CD4-positive, alpha-beta T cell treated with Interleukin-12 subunit alpha and Interleukin-12 subunit beta, for 1 hour (primary cell): ENCODE results near the gene C16orf86.

ENCODE experiments used
- DNase-seq: peaks from one replicate; pipeline ENCODE4 v3.0.0-alpha.2; 2020

The C16orf86 gene

DNA sequence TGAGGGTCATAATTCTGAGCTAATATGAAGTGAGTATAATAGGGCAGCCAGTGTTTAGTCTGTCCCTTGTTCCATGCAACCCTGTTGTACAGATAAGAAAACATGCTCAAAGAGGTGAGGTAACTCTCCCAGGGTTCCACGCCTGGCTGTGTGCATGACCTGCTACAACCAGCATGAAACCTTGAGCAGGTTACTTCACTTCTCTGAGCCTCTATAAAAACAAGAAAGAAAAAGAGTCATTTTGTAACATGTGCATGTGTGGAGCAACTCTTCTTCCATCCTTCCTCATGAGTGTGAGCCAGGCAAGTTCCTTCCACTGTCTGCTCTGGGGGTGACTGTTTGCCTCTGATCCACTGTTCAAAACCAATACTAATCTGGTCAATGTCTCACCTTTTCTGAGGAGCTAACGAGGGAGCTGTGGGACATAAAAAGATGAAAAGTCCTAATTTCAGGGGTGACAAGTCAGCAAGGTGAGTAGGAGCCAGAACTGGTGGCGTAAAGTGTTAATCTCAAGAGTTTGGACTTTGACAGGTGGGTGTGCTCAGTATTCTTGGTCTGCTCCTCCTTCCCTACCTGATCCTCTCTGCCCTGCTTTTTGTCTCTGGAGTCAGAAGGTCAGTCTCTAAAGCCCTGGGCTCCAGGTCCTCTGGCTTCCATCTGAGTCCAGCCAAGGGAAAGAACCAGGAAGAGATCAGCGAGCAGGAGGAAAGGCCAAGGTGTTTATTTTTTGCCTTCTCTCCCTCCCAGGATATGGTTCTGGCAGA, 31.0 kb downstream of the C16orf86 start:
- no peak for DNase-seq

GRCh38 chr16:67699265-67699664, 32.7 kb downstream of the C16orf86 start:
- DNase-seq: no peak

DNA sequence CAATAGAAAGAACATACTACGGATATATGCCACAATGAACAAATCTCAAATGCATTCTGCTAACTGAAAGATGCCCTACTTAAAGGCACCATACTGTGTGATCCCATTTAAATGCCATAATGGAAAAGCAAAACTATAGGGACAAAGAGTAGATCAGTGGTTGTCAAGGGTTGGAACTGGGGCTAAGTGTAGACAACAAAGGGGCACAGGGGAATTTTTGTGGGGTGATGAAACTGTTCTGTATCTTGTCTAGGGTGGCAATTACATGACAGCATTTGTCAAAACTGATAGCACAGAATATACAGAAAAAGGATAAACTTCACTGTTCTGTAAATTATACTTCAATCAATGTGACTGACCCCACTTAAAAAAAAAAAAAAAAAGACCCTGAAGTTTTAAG, 34.8 kb downstream of the C16orf86 start:
- no peak for DNase-seq

DNA sequence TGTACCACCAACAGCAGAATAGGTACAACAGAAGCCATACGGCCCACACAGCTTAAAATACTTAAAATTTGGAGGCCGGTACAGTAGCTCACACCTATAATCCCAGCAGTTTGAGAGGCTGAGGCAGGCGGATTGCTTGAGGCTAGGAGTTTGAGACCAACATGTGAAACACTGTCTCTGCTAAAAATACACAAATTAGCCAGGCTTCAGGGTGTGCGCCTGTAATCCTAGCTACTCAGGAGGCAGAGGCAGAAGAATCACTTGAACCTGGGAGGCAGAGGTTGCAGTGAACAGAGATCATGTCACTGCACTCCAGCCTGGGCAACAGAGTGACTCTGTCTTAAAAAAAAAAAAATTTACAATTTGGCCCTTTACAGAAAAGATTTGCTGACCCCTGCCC, 35.5 kb downstream of the C16orf86 start:
- no peak for DNase-seq

DNA sequence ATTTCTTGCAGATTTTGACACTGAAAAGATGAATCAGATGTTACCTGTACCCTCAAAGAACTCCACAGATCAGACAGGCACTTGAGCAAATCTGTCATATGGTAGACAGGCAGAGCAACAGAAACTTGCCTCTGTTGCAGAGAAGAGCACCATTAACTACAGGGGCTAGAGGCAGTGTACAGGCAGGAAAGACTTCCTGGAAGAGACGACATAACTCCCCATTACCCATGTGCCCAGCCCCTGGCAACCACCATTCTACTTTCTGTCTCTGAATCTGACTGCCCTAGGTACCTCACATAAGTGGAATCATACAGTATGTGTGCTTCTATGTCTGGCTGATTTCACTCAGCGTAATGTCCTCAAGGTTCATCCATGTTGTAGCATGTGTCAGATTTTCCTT, 37.0 kb downstream of the C16orf86 start:
- peak; percentile 12 for DNase-seq

DNA sequence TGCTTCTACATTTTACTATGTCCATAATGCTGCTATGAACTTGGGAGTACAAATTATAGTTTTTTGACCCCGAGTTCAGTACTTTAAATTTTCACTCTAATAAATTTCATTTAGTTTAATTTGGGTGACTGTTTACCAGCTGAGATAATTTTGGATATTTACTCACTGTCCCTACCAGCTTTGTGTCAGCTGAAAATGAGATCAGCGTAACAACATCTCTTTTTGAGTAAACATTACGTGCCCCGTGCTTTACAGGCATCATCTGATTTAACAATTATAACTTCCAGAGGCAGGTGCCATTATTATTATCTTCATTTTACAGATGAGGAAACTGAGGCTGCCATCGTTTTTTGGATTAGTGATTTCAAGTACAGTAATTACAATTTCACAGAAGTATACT, 37.5 kb downstream of the C16orf86 start:
- DNase-seq: no peak

DNA sequence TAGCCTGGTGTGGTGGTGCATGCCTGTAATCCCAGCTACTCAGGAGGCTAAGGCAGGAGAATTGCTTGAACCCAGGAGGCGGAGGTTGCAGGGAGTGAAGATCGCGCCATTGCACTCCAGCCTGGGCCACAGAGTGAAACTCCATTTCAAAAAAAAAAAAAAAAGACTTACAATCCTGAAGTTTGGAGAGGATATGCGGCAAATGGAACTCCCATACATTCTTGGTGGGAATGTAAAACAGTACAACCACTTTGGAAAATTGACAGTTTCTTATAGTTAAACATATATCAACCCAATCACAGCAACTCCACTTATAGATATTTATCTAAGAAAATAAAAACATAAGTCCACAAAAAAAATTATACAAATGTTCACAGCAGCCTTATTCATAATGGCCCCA, 40.6 kb downstream of the C16orf86 start:
- no peak for DNase-seq

DNA sequence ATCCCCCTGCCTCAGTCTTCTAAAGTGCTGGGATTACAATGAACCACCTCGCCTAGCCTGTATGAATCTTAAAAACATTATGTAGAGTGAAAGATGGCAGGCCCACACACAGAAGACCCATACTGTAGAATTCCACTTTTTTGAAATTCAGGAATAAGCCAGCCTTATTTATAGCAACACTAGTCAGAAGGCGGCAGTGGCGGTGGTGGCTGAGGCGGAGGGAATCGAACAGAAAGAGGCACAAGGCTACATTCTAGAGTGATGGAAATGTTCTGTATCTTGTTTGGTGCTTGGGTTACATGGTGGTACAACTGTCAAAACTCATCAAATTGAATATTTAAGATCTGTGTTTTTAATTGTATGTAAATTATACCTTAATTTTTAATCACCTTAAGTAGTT, 41.2 kb downstream of the C16orf86 start:
- DNase-seq: no peak

DNA sequence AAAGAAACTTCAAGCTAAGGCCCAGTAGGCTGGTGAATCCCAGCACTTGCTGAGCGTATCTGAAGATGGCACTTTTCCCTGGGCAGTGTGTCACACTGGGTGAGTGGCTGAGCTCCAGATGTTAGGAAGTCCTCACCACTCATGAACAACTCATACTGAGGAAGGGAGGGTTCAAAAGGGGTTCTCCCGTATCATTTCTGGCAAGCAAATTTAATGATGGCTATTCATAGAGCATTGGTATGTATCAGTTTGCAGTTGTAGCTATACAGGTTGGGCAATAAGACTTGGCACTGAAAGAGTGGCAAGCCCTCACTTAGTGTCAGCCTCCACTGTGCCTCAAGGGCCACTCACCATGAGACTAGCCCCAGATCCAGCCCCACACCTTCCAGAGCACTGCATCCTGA, 41.8 kb downstream of the C16orf86 start:
- no peak for DNase-seq

DNA sequence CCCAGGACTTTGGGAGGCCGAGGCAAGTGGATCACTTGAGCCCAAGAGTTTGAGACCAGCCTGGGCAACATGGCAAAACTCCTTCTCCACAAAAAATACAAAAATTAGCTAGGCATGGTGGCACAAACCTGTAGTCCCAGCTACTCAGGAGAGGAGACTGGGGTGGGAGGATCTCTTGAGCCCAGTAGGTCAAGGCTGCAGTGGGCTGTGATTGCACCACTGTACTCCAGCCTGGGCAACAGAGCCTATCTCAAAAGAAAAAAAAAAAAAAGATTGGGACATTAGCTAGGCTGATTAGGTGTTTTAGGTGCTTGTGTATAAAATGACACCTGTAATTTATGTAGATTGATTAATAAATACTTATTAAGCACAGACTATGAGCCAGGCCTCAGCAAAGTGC, 42.4 kb downstream of the C16orf86 start:
- no peak for DNase-seq

GRCh38 chr16:67710607-67711006, 44.0 kb downstream of the C16orf86 start:
- DNase-seq: no peak

DNA sequence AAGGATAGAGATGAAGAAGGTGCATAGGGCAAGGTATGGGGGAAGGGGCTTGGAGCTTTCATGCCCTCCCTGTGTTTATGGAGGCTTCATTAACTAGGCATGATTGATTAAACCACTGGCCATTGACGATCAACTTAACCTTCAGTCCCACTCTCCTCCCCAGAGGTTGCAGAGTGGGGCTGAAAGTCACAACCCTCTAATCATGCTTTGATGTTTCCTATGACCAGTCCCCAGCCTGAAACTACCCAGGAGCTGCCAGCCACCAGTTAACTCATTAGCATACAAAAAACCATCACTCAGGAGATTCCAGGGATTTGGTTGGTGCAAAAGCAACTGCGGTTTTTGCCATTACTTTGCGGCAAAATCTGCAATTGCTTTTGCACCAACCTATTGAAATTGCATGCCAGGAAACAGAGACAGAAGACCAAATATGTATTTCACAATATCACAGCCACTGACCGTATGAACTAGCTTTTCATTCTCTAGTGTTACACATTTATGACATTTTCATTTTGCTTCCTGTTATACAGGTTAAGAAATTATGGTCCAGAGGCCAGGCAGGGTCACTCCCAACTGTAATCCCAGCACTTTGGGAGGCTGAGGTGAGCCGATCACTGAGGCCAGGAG, 47.1 kb downstream of the C16orf86 start:
- no peak for DNase-seq

- no peak for DNase-seq
Observed at GRCh38 chr16:67714522-67714921, 47.9 kb downstream of the C16orf86 start.

DNA sequence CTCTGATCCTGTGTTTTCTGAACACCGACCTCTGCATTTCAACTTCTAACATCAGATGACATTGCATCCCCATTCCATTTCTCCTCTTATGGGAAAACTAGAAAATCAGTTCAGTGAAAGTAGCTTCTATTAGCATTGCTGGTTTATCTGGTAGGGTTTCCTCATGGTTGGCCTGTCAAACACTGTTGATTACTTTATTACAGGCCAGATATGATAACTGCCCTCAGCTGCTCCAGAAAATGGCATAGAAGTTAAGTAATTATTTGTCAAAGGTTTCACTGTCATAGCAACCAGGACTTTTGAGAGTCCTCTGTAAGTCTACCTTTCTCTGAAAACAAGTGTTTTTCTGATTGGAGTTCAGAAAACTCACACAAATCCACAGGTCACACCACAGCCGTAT, 49.5 kb downstream of the C16orf86 start:
- no peak for DNase-seq
